GM12874 (cell line): ENCODE data around the gene SERPINE3.

Experiments
- CTCF ChIP-seq: IDR thresholded peaks from 2 replicates; pipeline ENCODE4 v1.5.1; 2011; ENCODE audit warnings: low read depth, mild to moderate bottlenecking, control low read depth, low read length, moderate library complexity; ENCODE audit not compliant: insufficient read depth

SERPINE3 gene

DNA sequence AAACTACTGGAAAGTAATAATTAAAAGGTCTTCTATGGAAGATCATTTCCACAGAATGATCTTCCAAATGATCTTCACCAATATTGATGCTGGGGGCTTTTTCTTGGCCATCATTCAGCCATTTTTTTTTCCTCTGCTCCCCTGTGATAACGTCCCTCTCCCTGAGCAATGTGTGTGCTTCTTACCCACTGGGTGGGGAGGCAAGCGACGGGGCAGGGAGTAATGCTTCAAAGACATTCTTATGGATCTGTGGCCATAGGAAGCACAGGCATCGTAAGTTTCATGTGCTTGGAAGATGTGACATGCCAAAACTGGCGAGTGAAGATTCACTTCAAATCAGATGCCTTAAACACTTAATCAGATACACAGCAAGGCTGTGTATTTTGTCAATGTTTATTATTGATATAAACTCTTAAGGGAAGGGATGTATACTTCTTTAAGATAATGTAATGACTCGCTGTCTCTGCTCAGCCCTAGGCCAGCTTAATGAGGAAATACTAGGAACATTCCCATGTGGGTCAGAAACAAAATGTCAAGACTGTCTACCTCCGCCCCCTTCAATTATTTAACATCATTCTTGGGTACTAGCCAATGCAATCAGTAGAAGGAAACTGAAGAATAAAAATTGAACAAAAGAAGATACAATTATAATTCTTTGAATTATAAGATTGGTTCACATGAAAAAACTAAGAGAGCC, 34.1 kb upstream of the SERPINE3 start:
- TF ChIP-seq CTCF, result no peak

GRCh38 chr13:51308781-51309180, 30.7 kb upstream of the SERPINE3 start:
- no peak for TF ChIP-seq CTCF

DNA sequence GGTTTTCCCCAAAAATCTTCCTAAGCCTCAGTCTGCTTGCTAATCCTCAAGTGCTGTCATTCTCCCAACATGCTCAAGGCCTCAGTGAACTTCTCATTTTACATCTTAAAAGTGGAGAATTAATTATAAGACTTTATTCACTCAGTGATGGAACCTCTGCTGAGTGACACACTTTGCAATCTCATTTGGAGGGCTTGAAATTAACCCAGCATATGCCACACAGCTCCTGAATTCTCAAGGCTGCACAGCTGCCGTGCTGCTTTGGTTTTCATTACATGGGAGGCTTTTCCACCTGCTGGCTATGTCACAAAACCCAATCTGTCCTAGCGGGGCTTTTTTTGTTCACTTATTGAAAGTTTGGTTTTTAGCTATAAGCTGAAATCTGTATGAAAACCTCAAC, 28.3 kb upstream of the SERPINE3 start:
- no peak for TF ChIP-seq CTCF

DNA sequence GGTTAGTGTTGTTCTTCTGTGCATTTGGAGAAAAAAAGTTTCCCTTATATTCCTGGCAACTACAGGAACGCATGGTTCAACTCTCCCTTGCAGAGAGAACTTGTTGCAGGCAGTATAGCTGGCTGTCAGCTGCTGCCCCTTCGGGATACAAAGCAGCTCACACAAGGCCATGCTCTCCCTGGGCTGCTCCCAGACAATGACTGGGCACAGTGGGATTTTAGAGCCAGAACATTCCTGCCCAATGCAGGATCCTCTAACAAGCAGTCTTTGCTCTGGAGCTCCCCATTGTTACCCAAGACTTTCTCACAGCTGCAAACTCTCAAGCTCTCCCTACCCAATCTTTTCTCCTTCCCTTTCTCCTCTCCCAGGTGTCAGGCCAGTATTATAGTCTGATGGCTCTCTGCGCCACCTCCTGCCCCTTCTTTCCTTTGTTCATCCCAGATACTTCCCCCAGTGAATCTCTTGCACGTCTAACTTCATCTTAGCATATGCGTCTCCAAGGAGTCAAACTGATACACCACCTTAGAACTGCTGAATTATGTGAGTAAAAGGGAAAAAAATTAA, 27.5 kb upstream of the SERPINE3 start:
- TF ChIP-seq CTCF, result no peak

- no peak for TF ChIP-seq CTCF
These were observed 25.9 kb upstream of the SERPINE3 start for GRCh38 chr13:51313619-51314018.

GRCh38 chr13:51317262-51317661, 22.2 kb upstream of the SERPINE3 start:
- TF ChIP-seq CTCF, result no peak

DNA sequence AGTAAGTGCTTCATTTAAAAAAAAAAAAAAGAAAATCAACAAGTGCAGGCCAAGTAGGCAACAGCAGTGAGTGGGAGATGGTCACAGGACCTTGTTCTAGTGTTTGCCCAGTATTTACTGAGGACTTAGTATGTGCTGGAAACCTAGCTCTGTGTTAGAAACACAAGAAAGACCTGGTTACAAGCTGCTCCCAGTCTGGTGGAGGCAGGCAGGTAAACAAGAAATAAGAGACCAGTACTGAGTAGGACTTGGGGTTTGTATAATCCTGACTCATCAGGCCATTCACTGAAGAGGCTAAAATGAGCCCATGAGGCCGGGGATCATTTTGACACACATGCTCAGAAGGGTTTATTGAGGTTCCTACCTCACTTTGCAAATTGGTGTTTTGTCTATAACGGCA, 21.5 kb upstream of the SERPINE3 start:
- TF ChIP-seq CTCF, result no peak
